NCI-H2196 (cell line): ENCODE measurements around the gene SLC39A13.

ENCODE experiments used
- DNase-seq: peaks from one replicate; lab custom pipeline; 2025; ENCODE audit not compliant: unreplicated experiment; lab: John Stamatoyannopoulos, UW

Gene SLC39A13

GRCh38 chr11:47400768-47401279 is 7.6 kb upstream of the SLC39A13 start:
- DNase-seq, result no peak

- DNase-seq, result no peak
Observed at GRCh38 chr11:47403135-47403534, 5.3 kb upstream of the SLC39A13 start.

- DNase-seq, result no peak
Observed at GRCh38 chr11:47403571-47403970, 4.8 kb upstream of the SLC39A13 start.

- DNase-seq, result no peak
Observed at GRCh38 chr11:47406896-47407745, 1.3 kb upstream of the SLC39A13 start.

GRCh38 chr11:47408598-47409439 is 429 bp downstream of the SLC39A13 start:
- DNase-seq, result no peak

- no peak for DNase-seq
Observed at GRCh38 chr11:47409440-47410369, 1.3 kb downstream of the SLC39A13 start.

GRCh38 chr11:47410370-47411264 is 2.2 kb downstream of the SLC39A13 start:
- no peak for DNase-seq

GRCh38 chr11:47411884-47412746 is 3.7 kb downstream of the SLC39A13 start:
- peak; percentile 61 for DNase-seq

- no peak for DNase-seq
Observed at GRCh38 chr11:47413351-47413750, 5.0 kb downstream of the SLC39A13 start.

- DNase-seq, result no peak
Observed at GRCh38 chr11:47413908-47414684, 5.7 kb downstream of the SLC39A13 start.

- DNase-seq, result no peak
Observed at GRCh38 chr11:47414685-47415070, 6.3 kb downstream of the SLC39A13 start.

- DNase-seq, result no peak
Observed at GRCh38 chr11:47415091-47415854, 6.9 kb downstream of the SLC39A13 start.

GRCh38 chr11:47415949-47416472 is 7.6 kb downstream of the SLC39A13 start:
- peak; percentile 73 for DNase-seq

- DNase-seq, result no peak
Observed at GRCh38 chr11:47417712-47418111, 9.3 kb downstream of the SLC39A13 start.

- no peak for DNase-seq
Observed at GRCh38 chr11:47418454-47419259, 10.3 kb downstream of the SLC39A13 start.

GRCh38 chr11:47425611-47426010 is 17.2 kb downstream of the SLC39A13 start:
- no peak for DNase-seq
